OCI-LY7 (cell line): ENCODE measurements around the gene CDON. TPM values are rescaled to one million over a fixed set of nuclear protein-coding genes. Genes with fewer than 3 reads are reported as not detected.

ENCODE experiments used
- BruUV-seq: library from RNA; stranded (reverse); fragments of 400-500 nt; replicated peaks from 2 replicates; lab custom pipeline; 2021; lab: Mats Ljungman, UMichigan
- CTCF ChIA-PET: fragments of 300-600 bp; sonication (Branson Sonifier 250); formaldehyde crosslinking; loops from one replicate; lab custom pipeline; 2022; ENCODE audit warnings: antibody characterized with exemption; ENCODE audit not compliant: unreplicated experiment; lab: Charles Lee
- POLR2A ChIA-PET: fragments of 300-600 bp; sonication (Branson Sonifier 250); formaldehyde crosslinking; loops from one replicate; lab custom pipeline; 2022; ENCODE audit warnings: antibody characterized with exemption; lab: Charles Lee
- DNase-seq: peaks from one replicate; pipeline ENCODE4 v3.0.0-alpha.2; 2015; ENCODE audit warnings: low spot score
- H2AFZ ChIP-seq: fragments of 200-600 bp; sonication (generic), shearing (Covaris generic); 2 replicates; pipeline ENCODE4 v1.6.1; 2014; ENCODE audit warnings: mild to moderate bottlenecking, antibody characterized with exemption, low read length, moderate library complexity
- H3K27ac ChIP-seq: fragments of 200-600 bp; sonication (generic); 2 replicates; pipeline ENCODE4 v1.5.1; 2014; ENCODE audit warnings: mixed run types, low read depth, mild to moderate bottlenecking, moderate library complexity, low read length, inconsistent platforms; ENCODE audit not compliant: poor library complexity, severe bottlenecking
- H3K36me3 ChIP-seq: fragments of 200-600 bp; sonication (generic); 2 replicates; pipeline ENCODE4 v1.6.1; 2014; ENCODE audit warnings: mild to moderate bottlenecking, antibody characterized with exemption, low read length, moderate library complexity, mixed read lengths; ENCODE audit not compliant: insufficient read depth
- H3K4me1 ChIP-seq: fragments of 200-600 bp; sonication (generic); 2 replicates; pipeline ENCODE4 v1.5.1; 2014; ENCODE audit warnings: mild to moderate bottlenecking, low read length; ENCODE audit not compliant: insufficient read depth, poor library complexity, severe bottlenecking
- H3K4me2 ChIP-seq: fragments of 200-600 bp; sonication (generic); 2 replicates; pipeline ENCODE4 v1.6.1; 2014; ENCODE audit warnings: mild to moderate bottlenecking, low read length
- H3K4me3 ChIP-seq: fragments of 200-600 bp; sonication (generic); 2 replicates; pipeline ENCODE4 v1.5.1; 2014; ENCODE audit warnings: mild to moderate bottlenecking, low read depth, low read length; ENCODE audit not compliant: poor library complexity, severe bottlenecking
- H3K79me2 ChIP-seq: fragments of 200-600 bp; sonication (generic); 2 replicates; pipeline ENCODE4 v1.6.1; 2016; ENCODE audit warnings: low read depth, mild to moderate bottlenecking, low read length, moderate library complexity, mixed read lengths; ENCODE audit not compliant: insufficient read depth
- H3K9me2 ChIP-seq: fragments of 200-600 bp; sonication (generic); 2 replicates; pipeline ENCODE4 v1.6.1; 2016; ENCODE audit warnings: mild to moderate bottlenecking, low read length, mixed read lengths; ENCODE audit not compliant: insufficient read depth
- H3K9me3 ChIP-seq: fragments of 200-600 bp; sonication (generic); 2 replicates; pipeline ENCODE4 v1.6.1; 2014; ENCODE audit warnings: mild to moderate bottlenecking, mixed run types, low read length, mixed read lengths
- H4K20me1 ChIP-seq: fragments of 200-600 bp; sonication (generic); 2 replicates; pipeline ENCODE4 v1.6.1; 2014; ENCODE audit warnings: mild to moderate bottlenecking, antibody characterized with exemption, low read length, moderate library complexity, mixed read lengths; ENCODE audit not compliant: insufficient read depth
- EZH2phosphoT487 ChIP-seq: fragments of 200-600 bp; sonication (generic); IDR thresholded peaks from 2 replicates; pipeline ENCODE4 v1.6.1; 2018; ENCODE audit warnings: low read depth, borderline replicate concordance, mild to moderate bottlenecking, mixed run types, antibody characterized with exemption, low read length, moderate library complexity, mixed read lengths
- intact Hi-C: fragments of 100-400 bp; cut with micrococcal nuclease; formaldehyde crosslinking; loops from one replicate; pipeline ENCODE4 v1.10.0; 2022; ENCODE audit not compliant: unreplicated experiment
- total RNA-seq, 2 experiments: library from RNA; depleted of rRNA in 1 of 2; stranded (reverse); fragments of >200 nt in 1 of 2; shearing (Covaris generic) in 1 of 2; gene quantifications; 2 replicates each; pipeline ENCODE4 v1.2.3, GENCODE V29; 2014 to 2022
- TF ChIP-seq, protein P1 (sequence below): fragments of 200-600 bp; sonication (generic); conservative IDR thresholded peaks from 2 replicates; pipeline ENCODE4 v1.5.1; 2014; ENCODE audit warnings: mild to moderate bottlenecking, antibody characterized with exemption, low read length, moderate library complexity, mixed read lengths

CDON gene
- total RNA-seq, 2 experiments from 2014 or later: 1.5 to 2.5 TPM

DNA sequence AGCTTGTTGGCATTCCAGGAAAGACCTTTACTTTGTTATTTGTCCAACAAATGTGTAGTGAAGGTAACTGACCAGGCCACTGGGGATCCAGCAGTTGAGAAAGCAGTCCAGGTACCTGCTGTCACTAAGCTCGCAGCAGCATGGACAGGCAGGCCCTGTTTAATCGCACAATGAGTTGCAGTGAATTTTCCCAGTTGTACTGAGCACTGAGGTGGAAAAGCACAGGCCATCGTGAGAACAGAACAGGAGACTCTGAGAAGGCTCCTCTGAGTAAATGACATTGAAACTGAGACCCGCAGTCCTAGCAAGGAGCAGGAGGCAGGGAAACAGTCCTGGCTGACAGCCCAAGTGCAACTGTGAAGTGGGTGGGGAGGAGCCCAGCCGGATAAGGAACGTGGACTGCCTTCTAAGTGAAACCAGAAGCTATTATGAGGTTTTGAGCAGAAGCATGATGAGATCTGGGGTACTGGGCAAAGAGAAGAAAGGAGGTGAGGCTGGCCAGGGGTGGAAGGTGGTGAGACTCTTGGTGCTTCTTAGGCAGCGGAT lies 39.8 kb upstream of the CDON start:
- CTCF ChIA-PET: interaction anchor here (0.6 kb wide), 1 partner anchor 127 kb away, joined by 5 read pairs; no protein-coding TSS in a partner anchor

DNA sequence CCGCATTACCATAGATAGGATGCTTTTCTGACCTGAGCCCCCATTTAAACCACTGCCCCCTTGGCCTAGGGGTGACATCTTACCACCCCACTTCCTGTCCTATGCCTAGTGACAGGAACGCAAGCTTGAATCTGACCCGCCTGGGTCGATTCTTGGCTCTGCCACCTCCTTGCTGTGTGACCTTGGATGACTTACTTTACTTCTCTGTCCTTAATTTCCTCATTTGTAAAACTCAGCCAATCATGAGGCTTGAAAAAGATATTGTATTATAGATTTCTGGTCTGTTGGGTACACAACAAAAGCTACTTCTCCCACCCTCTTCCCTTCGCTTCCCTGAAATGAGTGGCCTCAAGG lies 39.2 kb upstream of the CDON start:
- no peak overlapping the region for H3K4me3 ChIP-seq
- H2AFZ ChIP-seq: no peak overlapping the region
- TF ChIP-seq, protein P1, sequence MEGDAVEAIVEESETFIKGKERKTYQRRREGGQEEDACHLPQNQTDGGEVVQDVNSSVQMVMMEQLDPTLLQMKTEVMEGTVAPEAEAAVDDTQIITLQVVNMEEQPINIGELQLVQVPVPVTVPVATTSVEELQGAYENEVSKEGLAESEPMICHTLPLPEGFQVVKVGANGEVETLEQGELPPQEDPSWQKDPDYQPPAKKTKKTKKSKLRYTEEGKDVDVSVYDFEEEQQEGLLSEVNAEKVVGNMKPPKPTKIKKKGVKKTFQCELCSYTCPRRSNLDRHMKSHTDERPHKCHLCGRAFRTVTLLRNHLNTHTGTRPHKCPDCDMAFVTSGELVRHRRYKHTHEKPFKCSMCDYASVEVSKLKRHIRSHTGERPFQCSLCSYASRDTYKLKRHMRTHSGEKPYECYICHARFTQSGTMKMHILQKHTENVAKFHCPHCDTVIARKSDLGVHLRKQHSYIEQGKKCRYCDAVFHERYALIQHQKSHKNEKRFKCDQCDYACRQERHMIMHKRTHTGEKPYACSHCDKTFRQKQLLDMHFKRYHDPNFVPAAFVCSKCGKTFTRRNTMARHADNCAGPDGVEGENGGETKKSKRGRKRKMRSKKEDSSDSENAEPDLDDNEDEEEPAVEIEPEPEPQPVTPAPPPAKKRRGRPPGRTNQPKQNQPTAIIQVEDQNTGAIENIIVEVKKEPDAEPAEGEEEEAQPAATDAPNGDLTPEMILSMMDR: no peak
- no peak for TF ChIP-seq EZH2phosphoT487
- no TSS peak for BruUV-seq
- H3K9me2 ChIP-seq: no peaks in the 10 kb centered on the region
- H3K79me2 ChIP-seq: no peaks in the 10 kb centered on the region
- no peak for DNase-seq
- no peaks in the 10 kb centered on the region for H3K9me3 ChIP-seq
- no peaks in the 10 kb centered on the region for H3K4me1 ChIP-seq
- CTCF ChIA-PET: interaction anchor here (0.6 kb wide), 1 partner anchor 127 kb away, joined by 5 read pairs; no protein-coding TSS in a partner anchor
- intact Hi-C loops: no loop called here
- no peak overlapping the region for H3K27ac ChIP-seq
- no peak overlapping the region for H3K4me2 ChIP-seq
- H4K20me1 ChIP-seq: no peaks in the 10 kb centered on the region
- H3K36me3 ChIP-seq: no peaks in the 10 kb centered on the region
- POLR2A ChIA-PET: no interaction called here

More for the DNA sequence above, 39.8 kb upstream of the CDON start:
- no peak for DNase-seq
- Histone ChIP-seq H3K27ac (no peak overlapping the region), H2AFZ (no peak overlapping the region), H3K4me1 (no peaks in the 10 kb centered on the region), H3K9me3 (no peaks in the 10 kb centered on the region), H3K4me3 (no peak overlapping the region), H3K79me2 (no peaks in the 10 kb centered on the region), H4K20me1 (no peaks in the 10 kb centered on the region), H3K9me2 (no peaks in the 10 kb centered on the region), H3K4me2 (no peak overlapping the region), H3K36me3 (no peaks in the 10 kb centered on the region)
- intact Hi-C loops: no loop called here
- POLR2A ChIA-PET: interaction anchor here (0.7 kb wide), 1 partner anchor 14 kb away, joined by 3 read pairs; no protein-coding TSS in a partner anchor
- no peak for TF ChIP-seq EZH2phosphoT487
- TF ChIP-seq, protein P1: no peak
- BruUV-seq: no TSS peak

DNA sequence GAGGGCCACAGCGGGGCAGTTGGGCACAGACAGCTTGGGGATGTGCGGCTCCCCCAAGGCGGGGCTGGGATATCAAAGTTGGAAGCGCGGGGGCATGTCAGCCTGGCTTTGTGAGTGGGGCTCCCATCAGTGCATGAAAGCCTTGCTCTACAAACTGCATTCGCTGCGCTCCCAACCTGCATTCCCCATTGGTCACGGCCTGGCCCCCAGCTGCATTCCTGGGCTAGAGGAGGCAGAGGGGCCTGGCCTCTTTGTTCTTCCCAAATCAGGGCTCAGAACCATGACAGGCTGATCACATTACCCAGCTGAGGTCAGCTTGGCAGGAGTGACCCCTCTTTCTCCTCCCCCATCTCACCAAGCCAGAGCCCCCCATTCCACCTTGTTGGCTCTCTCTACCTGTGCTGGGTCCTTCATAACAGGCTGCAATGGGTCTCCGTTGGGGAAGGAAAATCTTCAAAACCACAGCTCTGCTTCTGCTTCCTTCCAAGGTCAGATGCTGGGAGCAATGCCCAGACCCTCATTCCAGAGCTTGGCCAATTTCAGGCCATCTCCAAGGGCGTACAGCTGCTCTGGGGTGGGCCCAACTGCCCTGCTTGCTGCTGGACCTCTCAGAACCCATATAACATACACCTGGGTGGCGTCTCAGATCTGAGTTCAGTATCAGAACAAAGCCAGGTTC lies 38.7 kb upstream of the CDON start:
- Histone ChIP-seq H3K36me3 (no peaks in the 10 kb centered on the region), H2AFZ (no peak overlapping the region), H3K79me2 (no peaks in the 10 kb centered on the region), H3K4me3 (no peak overlapping the region), H3K4me2 (no peak overlapping the region), H4K20me1 (no peaks in the 10 kb centered on the region), H3K27ac (no peak overlapping the region), H3K9me2 (no peaks in the 10 kb centered on the region), H3K4me1 (no peaks in the 10 kb centered on the region), H3K9me3 (no peaks in the 10 kb centered on the region)
- ChIA-PET POLR2A (no interaction called here), CTCF (no interaction called here)
- no TSS peak for BruUV-seq
- TF ChIP-seq, protein P1: no peak
- no peak for TF ChIP-seq EZH2phosphoT487
- intact Hi-C loops: no loop called here
- no peak for DNase-seq
